Epidermal melanocyte (primary cell): ENCODE results near the gene GATAD2A.

Experiments used
- DNase-seq: peaks from one replicate; pipeline ENCODE4 v3.0.0; 2011; ENCODE audit warnings: low spot score; ENCODE audit not compliant: insufficient read length

GATAD2A gene

DNA sequence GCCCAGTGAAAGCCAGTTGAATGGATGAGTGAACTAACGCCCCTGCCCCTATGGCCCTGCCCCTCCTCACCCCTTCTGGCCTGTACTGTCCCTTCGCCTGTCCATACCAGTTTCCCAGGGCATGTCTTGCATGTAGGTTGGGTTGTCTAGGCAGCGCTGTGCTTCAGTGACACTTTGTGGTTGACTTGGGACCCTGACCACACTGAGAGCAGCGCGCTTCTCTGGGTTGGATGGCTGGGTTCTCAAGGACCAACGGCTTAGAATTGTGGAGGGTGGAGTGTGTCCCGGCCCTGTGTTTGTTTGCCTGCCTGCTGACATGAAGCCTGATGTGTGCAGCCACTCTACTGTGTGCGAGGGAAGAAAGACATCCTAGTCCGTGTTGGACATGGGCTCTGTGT is 15.8 kb downstream of the GATAD2A start:
- no peak for DNase-seq

- no peak for DNase-seq
These were observed 16.7 kb downstream of the GATAD2A start for GRCh38 chr19:19422156-19422555.

- DNase-seq: no peak
These were observed 17.8 kb downstream of the GATAD2A start for GRCh38 chr19:19423322-19423721.

- DNase-seq: no peak
These were observed 19.8 kb downstream of the GATAD2A start for GRCh38 chr19:19425170-19425875.

GRCh38 chr19:19426216-19426615 is 20.7 kb downstream of the GATAD2A start:
- no peak for DNase-seq

- DNase-seq: no peak
These were observed 21.3 kb downstream of the GATAD2A start for GRCh38 chr19:19426799-19427198.

DNA sequence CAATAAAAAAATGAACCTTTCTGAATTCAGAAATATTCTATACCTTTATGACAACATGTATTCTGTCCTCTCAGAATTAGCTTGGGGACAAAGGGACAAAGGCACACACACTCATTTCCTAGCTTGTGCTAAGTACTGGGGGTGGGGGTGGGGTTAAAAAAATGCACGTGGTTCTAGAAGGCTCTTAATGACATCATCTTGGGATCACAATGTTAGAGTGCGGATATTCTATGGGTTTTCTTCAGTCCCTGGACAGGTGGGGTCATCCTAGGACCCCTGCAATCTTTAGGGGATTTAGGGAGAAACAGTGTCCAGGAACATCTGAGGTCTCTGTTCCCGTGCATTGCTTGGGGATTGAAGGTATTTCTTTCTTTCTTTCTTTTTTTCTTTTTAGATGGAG is 21.8 kb downstream of the GATAD2A start:
- no peak for DNase-seq

DNA sequence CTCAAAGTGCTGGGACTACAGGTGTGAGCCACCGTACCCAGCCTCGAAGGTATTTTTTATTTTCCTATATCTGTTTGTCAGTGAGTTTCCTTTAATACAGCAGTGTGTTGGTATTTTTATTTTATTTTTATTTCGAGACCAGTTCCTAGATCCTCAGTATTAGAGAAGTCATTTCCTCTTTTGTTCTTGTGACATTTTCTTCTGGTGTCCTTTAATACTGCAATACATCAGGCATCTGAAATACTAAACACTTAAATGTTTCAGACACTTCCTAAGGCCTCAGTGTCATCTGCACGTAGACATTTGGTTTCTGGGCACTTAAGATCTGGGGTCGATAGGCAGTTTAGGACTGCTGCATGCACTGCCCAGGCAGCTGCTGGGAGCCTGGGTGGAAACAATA is 22.5 kb downstream of the GATAD2A start:
- no peak for DNase-seq

DNA sequence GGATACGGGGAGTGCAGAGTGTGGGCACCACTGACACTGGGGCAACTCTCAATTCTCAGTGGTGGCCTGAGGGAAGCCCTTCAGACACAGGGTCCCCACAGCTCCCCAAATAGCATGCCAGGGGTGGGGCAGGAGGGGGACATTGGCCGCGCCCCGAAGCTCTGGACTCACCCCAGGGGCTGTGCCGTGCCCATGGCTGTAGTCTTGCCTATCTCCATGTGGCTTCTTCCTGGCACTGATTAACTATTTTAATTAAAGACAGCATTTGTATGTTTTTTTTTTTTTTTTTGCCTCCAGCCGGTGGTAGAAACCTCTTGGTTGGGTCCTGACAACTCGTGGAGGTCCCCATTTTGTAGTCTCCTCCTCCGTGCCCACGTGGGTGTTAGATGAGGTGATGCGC is 23.3 kb downstream of the GATAD2A start:
- DNase-seq: no peak

DNA sequence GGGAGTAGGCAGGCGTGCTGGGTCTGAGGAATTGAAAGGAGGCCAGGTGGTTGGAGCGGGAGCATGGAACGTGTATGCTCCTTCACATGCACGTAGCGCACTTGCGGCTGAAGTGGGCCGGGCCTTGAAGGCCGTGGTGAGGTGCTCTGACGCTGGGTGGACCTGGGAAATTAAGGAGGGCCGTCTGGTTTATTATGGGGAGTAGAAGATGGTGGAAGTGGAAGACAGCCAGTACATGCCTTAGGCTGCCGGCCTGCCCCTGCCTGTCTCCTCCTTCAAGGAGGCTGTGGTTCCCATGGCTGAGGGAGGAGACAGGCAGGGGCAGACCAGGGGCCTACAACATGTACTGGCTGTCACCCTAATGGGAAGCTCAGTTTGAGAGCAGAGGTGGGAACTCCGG is 23.9 kb downstream of the GATAD2A start:
- DNase-seq: no peak

DNA sequence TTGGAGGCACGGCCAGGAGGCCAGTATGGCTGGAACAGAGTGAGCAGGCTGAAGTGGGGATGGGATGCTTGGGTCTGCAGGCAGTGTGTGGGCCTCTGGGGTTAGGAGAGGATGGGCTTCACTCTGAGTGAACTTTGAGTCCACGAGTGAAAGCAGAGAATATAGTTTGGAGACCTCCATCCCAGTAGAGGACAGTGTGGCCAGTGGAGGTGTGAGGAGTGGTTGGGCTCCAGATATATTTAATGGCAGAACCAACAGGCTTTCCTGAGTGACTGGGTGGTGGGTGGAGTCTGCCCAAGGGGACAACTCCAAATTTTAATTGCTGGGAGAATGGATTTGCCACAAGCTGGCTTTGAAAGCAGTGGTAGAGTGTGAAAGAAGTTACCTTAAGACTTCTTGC is 27.3 kb downstream of the GATAD2A start:
- DNase-seq: no peak

- DNase-seq: no peak
These were observed 28.3 kb downstream of the GATAD2A start for GRCh38 chr19:19433666-19434213.

GRCh38 chr19:19434483-19435045 is 29.1 kb downstream of the GATAD2A start:
- DNase-seq: no peak

- no peak for DNase-seq
These were observed 30.7 kb downstream of the GATAD2A start for GRCh38 chr19:19436137-19436691.

DNA sequence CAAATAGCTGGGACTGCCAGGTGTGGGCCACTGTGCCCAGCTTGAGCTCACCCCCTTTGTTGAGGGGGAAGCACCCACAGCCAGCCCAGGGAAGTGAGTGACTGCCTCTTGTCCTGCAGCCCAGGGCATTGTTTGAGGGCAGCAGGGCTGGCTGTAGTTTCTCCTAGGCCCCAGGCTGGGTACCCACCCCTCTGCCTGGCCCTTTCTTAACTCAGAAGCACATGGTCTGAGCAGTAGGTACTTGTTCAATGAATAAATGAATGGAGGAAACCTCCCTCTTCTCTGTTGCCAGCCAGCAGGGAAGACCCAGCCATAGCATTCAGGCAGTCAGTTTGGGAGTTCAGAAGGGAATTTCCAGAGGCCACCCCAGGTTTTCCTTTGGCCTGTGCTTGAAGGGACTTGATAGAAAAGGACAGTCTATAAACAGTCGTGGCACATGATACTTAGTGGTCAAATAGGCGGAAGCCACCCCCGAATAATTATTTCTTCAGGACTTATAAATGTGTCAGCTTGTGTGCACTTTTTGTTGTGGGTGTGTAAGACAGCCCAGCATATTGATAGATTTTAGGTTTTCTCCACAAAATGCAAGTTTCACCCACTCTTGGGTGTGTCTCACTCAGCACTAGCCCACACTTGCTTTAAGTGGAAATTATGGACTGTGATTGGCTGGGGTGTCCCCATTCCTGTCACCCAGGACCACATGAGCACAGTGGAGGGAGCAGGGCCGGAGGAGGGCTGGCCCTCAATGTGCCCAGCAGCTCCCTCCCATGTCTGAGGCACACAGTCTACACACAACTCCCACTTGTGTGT is 33.1 kb downstream of the GATAD2A start:
- no peak for DNase-seq

- DNase-seq: no peak
These were observed 33.7 kb downstream of the GATAD2A start for GRCh38 chr19:19439176-19439482.

DNA sequence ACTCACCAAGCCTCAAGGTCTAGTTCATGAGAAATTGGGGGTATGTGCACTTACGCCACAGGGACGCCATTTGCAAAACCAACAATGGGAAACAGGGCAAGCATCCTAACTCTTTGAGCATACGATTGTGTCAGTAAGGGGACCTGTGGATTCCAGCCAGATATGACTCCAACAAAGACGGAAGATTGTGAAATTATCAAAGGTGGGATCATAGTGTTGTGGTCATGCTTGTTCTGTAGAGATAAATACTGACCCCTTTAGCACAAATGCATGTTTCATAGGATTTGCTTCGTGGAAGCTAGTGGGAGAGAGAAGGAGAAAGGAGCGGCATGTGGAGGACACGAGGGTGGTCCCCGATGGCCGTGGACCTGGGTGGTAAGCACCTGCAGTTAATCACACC is 37.8 kb downstream of the GATAD2A start:
- no peak for DNase-seq

DNA sequence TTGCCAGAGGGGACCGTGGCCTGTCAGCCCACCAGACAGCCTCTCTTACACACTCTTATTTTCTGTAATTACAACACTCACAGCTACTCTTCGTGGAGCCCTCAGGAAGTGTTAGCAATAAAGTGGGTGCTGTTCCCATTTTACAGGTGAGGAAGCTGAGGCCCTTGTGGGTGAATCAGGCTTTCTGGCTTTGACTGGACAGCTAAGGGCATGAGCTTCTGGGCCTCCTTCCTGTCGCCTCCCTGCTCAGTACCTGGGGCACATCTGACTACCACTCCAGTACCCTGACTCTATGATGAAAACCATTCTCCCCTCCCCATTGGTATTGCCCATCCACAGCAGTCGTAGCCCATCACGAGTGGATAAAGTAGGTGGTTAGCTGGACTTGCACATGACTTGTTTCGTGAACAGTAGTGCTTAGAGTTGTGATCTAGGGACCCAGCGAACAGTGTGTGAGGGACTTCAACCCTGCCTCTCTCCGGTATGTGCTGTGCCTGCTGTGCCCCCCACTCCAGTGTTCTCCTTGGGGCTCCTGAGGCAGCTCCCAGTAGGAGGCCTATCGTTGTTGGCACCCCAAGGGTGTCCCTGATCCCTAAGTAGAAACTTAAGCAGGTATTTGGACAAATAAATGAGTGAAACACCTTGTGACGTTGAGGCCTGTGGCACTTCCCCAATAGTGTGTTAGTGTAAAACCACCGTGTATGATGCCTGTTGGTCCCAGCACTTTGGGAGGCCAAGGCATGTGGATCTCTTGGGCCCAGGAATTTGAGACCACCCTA is 38.6 kb downstream of the GATAD2A start:
- DNase-seq: no peak

DNA sequence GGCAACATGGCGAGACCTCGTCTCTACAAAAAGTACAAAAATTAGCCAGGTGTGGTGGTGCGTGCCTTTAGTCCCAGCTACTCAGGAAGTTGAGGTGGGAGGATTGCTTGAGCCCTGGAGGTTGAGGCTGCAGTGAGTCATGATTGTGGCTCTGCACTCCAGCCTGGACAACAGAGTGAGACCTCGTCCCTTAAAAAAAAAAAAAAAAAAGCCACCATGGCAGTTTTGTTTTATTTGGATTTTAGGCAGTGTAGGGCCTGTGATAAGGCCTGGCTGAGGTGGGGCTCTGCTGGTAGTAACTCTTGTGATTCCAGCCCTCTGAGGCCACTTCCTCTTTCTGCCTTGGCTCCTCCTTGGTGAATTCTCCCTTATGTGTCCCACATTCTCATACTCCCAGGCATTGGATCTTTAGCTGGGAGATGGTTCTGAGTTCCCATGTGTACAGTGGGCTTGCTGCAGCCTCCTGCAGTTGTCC is 39.2 kb downstream of the GATAD2A start:
- DNase-seq: no peak

- DNase-seq: no peak
These were observed 39.8 kb downstream of the GATAD2A start for GRCh38 chr19:19445288-19445687.

DNA sequence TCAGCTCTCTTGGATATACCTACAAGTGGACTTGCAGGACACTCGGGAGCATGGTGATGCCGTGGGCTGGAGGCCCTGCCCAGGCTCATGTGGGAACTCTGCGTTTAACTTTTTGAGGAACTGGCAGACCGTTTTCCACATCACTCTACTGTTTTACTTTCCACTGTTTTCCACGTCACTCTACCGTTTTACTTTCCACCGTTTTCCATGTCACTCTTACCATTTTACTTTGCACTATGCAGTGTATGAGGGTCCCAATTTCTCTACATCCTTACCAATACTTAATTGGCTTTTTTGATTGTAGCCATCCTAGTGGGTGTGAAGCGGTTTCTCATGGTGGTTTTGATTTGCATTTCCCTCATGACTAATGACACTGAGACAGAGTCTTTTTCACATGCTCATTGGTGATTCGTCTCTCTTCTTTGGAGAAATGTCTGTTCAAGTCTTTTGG is 40.5 kb downstream of the GATAD2A start:
- no peak for DNase-seq
